ENCODE data around the gene TMEM40.

GRCh38 chr3:12771236-12771635, 12.2 kb upstream of the TMEM40 start:
- no peak for TF ChIP-seq POLR2AphosphoS5 (IDR thresholded peaks at IDR 0.05; ENCODE audit: low read depth, low read length)
- TF ChIP-seq YY1 (IDR thresholded peaks at IDR 0.05; ENCODE audit: low read depth): no peak
- TF ChIP-seq, protein P1, sequence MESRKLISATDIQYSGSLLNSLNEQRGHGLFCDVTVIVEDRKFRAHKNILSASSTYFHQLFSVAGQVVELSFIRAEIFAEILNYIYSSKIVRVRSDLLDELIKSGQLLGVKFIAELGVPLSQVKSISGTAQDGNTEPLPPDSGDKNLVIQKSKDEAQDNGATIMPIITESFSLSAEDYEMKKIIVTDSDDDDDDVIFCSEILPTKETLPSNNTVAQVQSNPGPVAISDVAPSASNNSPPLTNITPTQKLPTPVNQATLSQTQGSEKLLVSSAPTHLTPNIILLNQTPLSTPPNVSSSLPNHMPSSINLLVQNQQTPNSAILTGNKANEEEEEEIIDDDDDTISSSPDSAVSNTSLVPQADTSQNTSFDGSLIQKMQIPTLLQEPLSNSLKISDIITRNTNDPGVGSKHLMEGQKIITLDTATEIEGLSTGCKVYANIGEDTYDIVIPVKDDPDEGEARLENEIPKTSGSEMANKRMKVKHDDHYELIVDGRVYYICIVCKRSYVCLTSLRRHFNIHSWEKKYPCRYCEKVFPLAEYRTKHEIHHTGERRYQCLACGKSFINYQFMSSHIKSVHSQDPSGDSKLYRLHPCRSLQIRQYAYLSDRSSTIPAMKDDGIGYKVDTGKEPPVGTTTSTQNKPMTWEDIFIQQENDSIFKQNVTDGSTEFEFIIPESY (IDR thresholded peaks at IDR 0.05; ENCODE audit: borderline replicate concordance, low read depth): no peak
- TF ChIP-seq CTCF (IDR thresholded peaks at IDR 0.05): no peak

All from SK-N-SH (cell line).